ENCODE data around the gene GCDH. TPM values are rescaled to one million over a fixed set of nuclear protein-coding genes. Genes with fewer than 3 reads are reported as not detected.
"Not testable (repeated sequence)": the region's sequence is repeated elsewhere in the genome, so short reads cannot be mapped to it uniquely, and the experiment has no call there.

GCDH gene
- total RNA-seq, 4 donors from 2014 or later, result 28.5 to 33.0 (median 31.9) TPM

- no peaks in the 10 kb centered on the region for H3K9me3 ChIP-seq
- TF ChIP-seq EP300 (IDR thresholded peaks at IDR 0.05) (no peak), POLR2A (IDR thresholded peaks at IDR 0.05) (no peak), CTCF (IDR thresholded peaks at IDR 0.05) (no peak), POLR2AphosphoS5 (IDR thresholded peaks at IDR 0.05) (no peak)
- DNase-seq (ENCODE audit: low spot score in 2 of 2), result no peak
- peak overlapping the region; percentile 83 for H3K27ac ChIP-seq
- peak overlapping the region; percentile 33 for H3K4me3 ChIP-seq
- 45% methylated on average over 12 of the region's 12 CpGs for WGBS
- H3K36me3 ChIP-seq, result no peaks in the 10 kb centered on the region
- no peaks in the 10 kb centered on the region for H3K27me3 ChIP-seq
- H3K4me1 ChIP-seq, result peaks cover 30% of the 10 kb centered on the region
Observed at GRCh38 chr19:12913851-12914690, 23.1 kb downstream of the GCDH start.

- H3K4me1 ChIP-seq, result peaks cover 35% of the 10 kb centered on the region
- WGBS, result 91% methylated on average over 4 of the region's 4 CpGs
- H3K27me3 ChIP-seq; DNase-seq (ENCODE audit: low spot score in 2 of 2); H3K9me3 ChIP-seq; H3K4me3 ChIP-seq; H3K27ac ChIP-seq; H3K36me3 ChIP-seq: not testable (repeated sequence)
Observed at GRCh38 chr19:12915860-12916259, 24.9 kb downstream of the GCDH start.

DNA sequence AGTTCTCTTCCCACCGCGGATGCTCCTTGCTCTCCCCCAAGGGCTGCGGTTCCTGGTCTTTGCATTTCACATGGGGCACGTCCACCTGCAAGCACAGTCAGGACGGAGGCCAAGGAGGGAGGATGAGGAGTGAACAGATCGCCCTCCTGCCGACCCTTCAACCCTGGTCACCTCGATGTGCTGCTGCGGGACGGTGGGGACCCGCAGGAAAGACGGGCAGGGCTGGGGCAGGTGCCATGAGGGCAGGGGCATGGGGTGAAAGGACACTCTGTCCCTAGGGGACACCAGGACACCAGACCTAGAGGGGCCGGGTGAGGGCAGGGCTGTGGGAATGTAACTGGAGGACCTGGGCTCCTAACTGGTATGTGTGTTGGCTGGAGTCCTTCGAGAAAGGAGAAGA lies 27.3 kb downstream of the GCDH start:
- Histone ChIP-seq H3K27ac (no peak overlapping the region), H3K4me1 (peaks cover 20% of the 10 kb centered on the region), H3K9me3 (no peaks in the 10 kb centered on the region), H3K27me3 (no peaks in the 10 kb centered on the region), H3K4me3 (no peak overlapping the region), H3K36me3 (peaks cover 12% of the 10 kb centered on the region)
- TF ChIP-seq POLR2AphosphoS5 (IDR thresholded peaks at IDR 0.05) (no peak), CTCF (IDR thresholded peaks at IDR 0.05) (no peak), EP300 (IDR thresholded peaks at IDR 0.05) (no peak), POLR2A (IDR thresholded peaks at IDR 0.05) (no peak)
- DNase-seq (ENCODE audit: low spot score in 2 of 2), result no peak
- WGBS, result 91% methylated on average over 14 of the region's 14 CpGs

DNA sequence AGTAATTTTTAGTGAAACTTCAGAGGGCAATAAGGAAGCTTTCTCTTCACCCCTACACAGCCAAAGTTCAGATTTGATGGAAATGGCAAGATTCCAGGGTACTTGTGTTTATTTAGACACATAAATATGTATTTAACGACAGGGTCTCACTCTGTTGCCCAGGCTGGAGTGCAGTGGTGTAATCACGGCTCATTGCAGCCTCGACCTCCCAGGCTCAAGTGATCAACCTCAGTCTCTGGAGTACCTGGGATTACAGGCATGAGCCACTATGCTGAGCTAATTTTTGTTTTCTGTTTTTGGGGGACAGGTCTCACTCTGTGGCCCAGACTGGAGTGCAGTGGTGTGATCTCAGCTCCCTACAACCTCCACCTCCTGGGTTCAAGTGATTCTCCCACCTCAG lies 30.1 kb downstream of the GCDH start:
- no peak for TF ChIP-seq EP300 (IDR thresholded peaks at IDR 0.05)
- no peak for TF ChIP-seq CTCF (IDR thresholded peaks at IDR 0.05)
- TF ChIP-seq POLR2AphosphoS5 (IDR thresholded peaks at IDR 0.05), result no peak
- TF ChIP-seq POLR2A (IDR thresholded peaks at IDR 0.05), result no peak
- Histone ChIP-seq H3K27ac (no peak overlapping the region), H3K4me3 (no peak overlapping the region), H3K27me3 (no peaks in the 10 kb centered on the region), H3K4me1 (peaks cover 9% of the 10 kb centered on the region), H3K9me3 (no peaks in the 10 kb centered on the region), H3K36me3 (peaks cover 40% of the 10 kb centered on the region)
- DNase-seq (ENCODE audit: low spot score in 2 of 2), result no peak
- WGBS, result 70% methylated on average over 3 of the region's 3 CpGs

- H3K9me3 ChIP-seq, result no peaks in the 10 kb centered on the region
- no peak for TF ChIP-seq CTCF (IDR thresholded peaks at IDR 0.05)
- TF ChIP-seq POLR2AphosphoS5 (IDR thresholded peaks at IDR 0.05), result no peak
- no peak for TF ChIP-seq POLR2A (IDR thresholded peaks at IDR 0.05)
- no peak for TF ChIP-seq EP300 (IDR thresholded peaks at IDR 0.05)
- no peak overlapping the region for H3K4me3 ChIP-seq
- peaks cover 59% of the 10 kb centered on the region for H3K36me3 ChIP-seq
- no peak overlapping the region for H3K27ac ChIP-seq
- H3K4me1 ChIP-seq, result peaks cover 9% of the 10 kb centered on the region
- 96% methylated on average over 4 of the region's 4 CpGs for WGBS
- no peaks in the 10 kb centered on the region for H3K27me3 ChIP-seq
- no peak for DNase-seq (ENCODE audit: low spot score in 2 of 2)
Observed at GRCh38 chr19:12922959-12923358, 32.0 kb downstream of the GCDH start.
